Smooth muscle cell (in vitro differentiated cells): ENCODE results near the gene SRRM2. TPM values are rescaled to one million over a fixed set of nuclear protein-coding genes. Genes with fewer than 3 reads are reported as not detected.

Experiments
- DNase-seq: peaks from one replicate; lab custom pipeline; 2025; ENCODE audit not compliant: unreplicated experiment; lab: John Stamatoyannopoulos, UW
- H2AFZ ChIP-seq: fragments of 200-600 bp; sonication (generic); 2 replicates; pipeline ENCODE4 v1.6.0; 2016; ENCODE audit warnings: antibody characterized with exemption, low read depth, mild to moderate bottlenecking
- H3F3A ChIP-seq: fragments of 200-600 bp; sonication (generic); 2 replicates; pipeline ENCODE4 v1.6.0; 2017; ENCODE audit warnings: antibody characterized with exemption, low read depth
- H3K27ac ChIP-seq: fragments of 200-600 bp; sonication (generic); 2 replicates; pipeline ENCODE4 v1.5.1; 2016; ENCODE audit warnings: low read depth, mild to moderate bottlenecking
- H3K27me3 ChIP-seq: fragments of 200-600 bp; sonication (generic); 2 replicates; pipeline ENCODE4 v1.6.1; 2016; ENCODE audit warnings: low read depth, mild to moderate bottlenecking
- H3K36me3 ChIP-seq: fragments of 200-600 bp; sonication (generic); 2 replicates; pipeline ENCODE4 v1.5.1; 2016; ENCODE audit warnings: low read depth
- H3K4me1 ChIP-seq: fragments of 200-600 bp; sonication (generic); 2 replicates; pipeline ENCODE4 v1.5.1; 2016; ENCODE audit warnings: low read depth
- H3K4me2 ChIP-seq: fragments of 200-600 bp; sonication (generic); 2 replicates; pipeline ENCODE4 v1.6.0; 2016; ENCODE audit warnings: mild to moderate bottlenecking
- H3K4me3 ChIP-seq: fragments of 200-600 bp; sonication (generic); 2 replicates; pipeline ENCODE4 v1.5.1; 2016; ENCODE audit warnings: mild to moderate bottlenecking
- H3K79me2 ChIP-seq: fragments of 200-600 bp; sonication (generic); 2 replicates; pipeline ENCODE4 v1.6.0; 2016; ENCODE audit warnings: low read depth, mild to moderate bottlenecking
- H3K9ac ChIP-seq: fragments of 200-600 bp; sonication (generic); 2 replicates; pipeline ENCODE4 v1.6.0; 2016; ENCODE audit warnings: low read depth
- H3K9me3 ChIP-seq: fragments of 200-600 bp; sonication (generic); replicated peaks from 2 replicates; pipeline ENCODE4 v1.5.1; 2016; ENCODE audit warnings: low read depth
- H4K20me1 ChIP-seq: fragments of 200-600 bp; sonication (generic); 2 replicates; pipeline ENCODE4 v1.6.0; 2016; ENCODE audit warnings: low read depth
- WGBS: methylation state at CpG from one replicate; pipeline ENCODE4 v1.1.7; 2016; ENCODE audit warnings: low lambda C conversion rate; 5-methylcytosine and 5-hydroxymethylcytosine counted together
- polyA plus RNA-seq: library from polyadenylated mRNA; unstranded; fragments of >200 nt; fragmentation: Nextera tagmentation; extraction: Ambion mirVana; gene quantifications from 2 replicates; pipeline ENCODE4 v1.2.1, GENCODE V29; 2016
- total RNA-seq: library from RNA; depleted of rRNA; stranded (reverse); fragments of >200 nt; gene quantifications from 2 replicates; pipeline ENCODE4 v1.2.3, GENCODE V29; 2014
- TF ChIP-seq, protein P1 (sequence below): fragments of 200-600 bp; sonication (generic); IDR thresholded peaks from 2 replicates; pipeline ENCODE4 v1.5.1; 2017; ENCODE audit warnings: borderline replicate concordance, mild to moderate bottlenecking, antibody characterized with exemption; ENCODE audit not compliant: insufficient read depth, poor library complexity, severe bottlenecking

Gene SRRM2
- total and polyA plus RNA-seq, 2 experiments from 2014 or later, result 125 to 280 TPM

DNA sequence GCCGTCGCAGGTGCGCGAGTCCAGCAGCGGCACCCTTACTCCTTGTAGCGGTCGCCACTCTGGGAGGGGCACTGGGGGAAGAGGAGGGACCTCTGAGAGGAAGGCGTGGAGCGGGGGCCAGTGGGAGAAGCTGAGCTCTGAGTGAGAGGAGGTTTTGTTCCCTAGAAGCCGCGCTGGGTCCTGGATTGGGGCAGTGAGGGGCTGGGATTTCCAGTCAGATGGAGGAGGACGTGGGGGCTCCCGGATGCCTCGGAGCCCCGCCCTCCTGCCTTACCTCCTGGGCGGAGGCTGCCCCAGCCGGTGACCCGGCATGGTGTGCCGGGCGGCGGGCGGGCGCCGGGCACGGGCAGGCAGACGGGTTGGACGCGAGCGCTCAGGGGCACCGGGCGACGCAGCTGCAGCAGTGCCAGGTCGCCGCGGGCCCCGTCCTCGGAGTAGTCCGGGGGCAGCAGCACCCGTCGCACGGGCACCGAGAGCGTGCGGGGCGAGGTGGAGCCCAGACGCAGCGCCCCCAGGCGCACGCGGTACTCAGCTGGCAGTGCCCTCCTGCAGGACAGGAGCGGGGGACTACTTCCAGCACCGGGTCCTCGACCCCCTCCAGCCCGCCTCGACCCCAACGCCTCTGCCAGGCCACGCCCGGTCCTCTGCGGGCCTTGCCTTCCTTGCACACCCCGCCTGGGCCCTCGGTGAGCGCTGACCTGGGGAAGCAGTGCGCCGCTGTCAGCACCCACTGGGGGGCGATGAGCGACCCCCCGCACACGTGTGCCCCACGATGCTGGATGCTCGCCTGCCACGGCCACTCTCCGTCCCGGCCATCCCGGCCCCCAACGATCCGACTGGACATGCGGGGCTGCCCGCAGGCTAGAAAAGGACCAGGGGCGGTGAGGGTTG lies 32.9 kb downstream of the SRRM2 start:
- H3K9ac ChIP-seq, result no peak overlapping the region
- no peak overlapping the region for H3K4me3 ChIP-seq
- no peak for DNase-seq
- H3K9me3 ChIP-seq, result no peaks in the 10 kb centered on the region
- H3K4me1 ChIP-seq, result no peaks in the 10 kb centered on the region
- H2AFZ ChIP-seq, result no peak overlapping the region
- TF ChIP-seq, protein P1, sequence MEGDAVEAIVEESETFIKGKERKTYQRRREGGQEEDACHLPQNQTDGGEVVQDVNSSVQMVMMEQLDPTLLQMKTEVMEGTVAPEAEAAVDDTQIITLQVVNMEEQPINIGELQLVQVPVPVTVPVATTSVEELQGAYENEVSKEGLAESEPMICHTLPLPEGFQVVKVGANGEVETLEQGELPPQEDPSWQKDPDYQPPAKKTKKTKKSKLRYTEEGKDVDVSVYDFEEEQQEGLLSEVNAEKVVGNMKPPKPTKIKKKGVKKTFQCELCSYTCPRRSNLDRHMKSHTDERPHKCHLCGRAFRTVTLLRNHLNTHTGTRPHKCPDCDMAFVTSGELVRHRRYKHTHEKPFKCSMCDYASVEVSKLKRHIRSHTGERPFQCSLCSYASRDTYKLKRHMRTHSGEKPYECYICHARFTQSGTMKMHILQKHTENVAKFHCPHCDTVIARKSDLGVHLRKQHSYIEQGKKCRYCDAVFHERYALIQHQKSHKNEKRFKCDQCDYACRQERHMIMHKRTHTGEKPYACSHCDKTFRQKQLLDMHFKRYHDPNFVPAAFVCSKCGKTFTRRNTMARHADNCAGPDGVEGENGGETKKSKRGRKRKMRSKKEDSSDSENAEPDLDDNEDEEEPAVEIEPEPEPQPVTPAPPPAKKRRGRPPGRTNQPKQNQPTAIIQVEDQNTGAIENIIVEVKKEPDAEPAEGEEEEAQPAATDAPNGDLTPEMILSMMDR, result no peak
- H3F3A ChIP-seq, result no peaks in the 10 kb centered on the region
- no peaks in the 10 kb centered on the region for H3K79me2 ChIP-seq
- 93% methylated on average over 75 of the region's 79 CpGs for WGBS
- no peak overlapping the region for H3K27ac ChIP-seq
- H3K4me2 ChIP-seq, result no peak overlapping the region
- H3K36me3 ChIP-seq, result no peaks in the 10 kb centered on the region
- no peaks in the 10 kb centered on the region for H4K20me1 ChIP-seq
- H3K27me3 ChIP-seq, result peaks cover 10% of the 10 kb centered on the region

DNA sequence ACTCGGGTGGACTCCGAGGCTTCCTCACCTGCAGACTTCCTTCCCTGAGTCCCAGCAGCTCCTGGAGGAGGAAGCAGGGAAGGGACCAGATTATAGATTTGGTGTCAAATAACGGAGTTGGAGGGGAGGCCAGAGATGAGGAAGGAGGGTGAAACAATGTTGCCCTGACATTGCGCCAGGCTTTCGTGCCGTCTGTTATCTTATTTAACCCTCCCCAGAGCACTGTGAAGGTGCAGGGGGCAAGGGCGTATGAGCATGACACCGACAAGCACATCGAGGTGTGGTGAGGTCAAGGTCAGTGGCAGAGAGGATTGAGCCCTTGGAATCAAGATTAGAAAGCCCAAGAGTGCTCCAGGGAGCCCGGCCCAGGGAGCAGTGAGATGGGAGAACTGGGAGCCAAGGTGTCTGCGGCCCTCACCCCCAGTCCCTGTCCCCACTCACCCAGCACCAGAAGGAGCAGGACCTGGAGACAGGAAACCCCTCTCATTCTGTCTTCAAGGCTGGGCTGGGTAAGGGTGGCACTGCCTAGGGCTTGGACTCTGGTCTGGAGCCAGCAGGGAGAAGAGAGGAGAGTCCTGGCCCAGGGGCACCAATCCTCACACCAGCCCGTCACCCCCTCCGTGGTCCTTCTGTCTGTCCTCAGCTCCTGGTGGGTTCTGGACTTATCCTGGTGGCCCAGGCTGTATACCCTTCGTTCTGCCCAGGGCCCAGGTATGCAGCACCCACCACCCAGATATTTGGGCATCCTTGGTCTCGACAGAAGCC lies 33.8 kb downstream of the SRRM2 start:
- 86% methylated on average over 14 of the region's 15 CpGs for WGBS
- H2AFZ ChIP-seq, result no peak overlapping the region
- no peaks in the 10 kb centered on the region for H3K79me2 ChIP-seq
- TF ChIP-seq, protein P1, result no peak
- no peaks in the 10 kb centered on the region for H3K4me1 ChIP-seq
- H3K36me3 ChIP-seq, result no peaks in the 10 kb centered on the region
- no peak overlapping the region for H3K4me2 ChIP-seq
- no peak for DNase-seq
- no peak overlapping the region for H3K9ac ChIP-seq
- no peaks in the 10 kb centered on the region for H3K9me3 ChIP-seq
- H3K27ac ChIP-seq, result no peak overlapping the region
- no peaks in the 10 kb centered on the region for H4K20me1 ChIP-seq
- H3K27me3 ChIP-seq, result peaks cover 18% of the 10 kb centered on the region
- no peaks in the 10 kb centered on the region for H3F3A ChIP-seq
- no peak overlapping the region for H3K4me3 ChIP-seq

DNA sequence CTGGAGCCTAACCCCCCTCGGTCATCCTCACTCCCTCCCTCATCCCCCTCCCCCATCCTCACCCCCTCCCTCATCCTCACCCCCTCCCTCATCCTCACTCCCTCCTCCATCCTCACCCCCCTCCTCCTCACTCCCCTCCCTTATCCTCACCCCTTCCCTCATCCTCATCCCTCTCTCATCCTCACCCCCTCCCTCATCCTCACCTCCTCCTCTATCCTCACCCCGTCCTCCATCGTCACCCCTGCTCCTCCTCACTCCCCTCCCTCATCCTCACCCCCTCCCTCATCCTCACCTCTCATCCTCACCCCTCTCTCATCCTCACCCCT lies 34.4 kb downstream of the SRRM2 start:
- peaks cover 18% of the 10 kb centered on the region for H3K27me3 ChIP-seq
- no peak for DNase-seq
- H3K79me2 ChIP-seq, result no peaks in the 10 kb centered on the region
- H2AFZ ChIP-seq, result no peak overlapping the region
- WGBS, result no CpG with 5 or more reads among the region's 3 CpGs
- H3K27ac ChIP-seq, result no peak overlapping the region
- H3K4me2 ChIP-seq, result no peak overlapping the region
- H3F3A ChIP-seq, result no peaks in the 10 kb centered on the region
- H3K4me1 ChIP-seq, result no peaks in the 10 kb centered on the region
- H3K9me3 ChIP-seq, result no peaks in the 10 kb centered on the region
- no peak overlapping the region for H3K9ac ChIP-seq
- H3K36me3 ChIP-seq, result no peaks in the 10 kb centered on the region
- H4K20me1 ChIP-seq, result no peaks in the 10 kb centered on the region
- TF ChIP-seq, protein P1, result no peak
- no peak overlapping the region for H3K4me3 ChIP-seq
